Peyer's patch (tissue), 4 donors: ENCODE data around the gene C12orf57. TPM values are rescaled to one million over a fixed set of nuclear protein-coding genes. Genes with fewer than 3 reads are reported as not detected.

Experiments
- DNase-seq, 3 donors: peaks; one replicate each; pipeline ENCODE4 v3.0.0-alpha.2; 2017 to 2019
- H3K27ac ChIP-seq, 4 donors: fragments of 200-600 bp; sonication (generic); one replicate each; pipeline ENCODE4 v1.5.1; 2016 to 2019
- H3K27me3 ChIP-seq, 2 donors: fragments of 200-600 bp; sonication (generic); one replicate each; pipeline ENCODE4 v1.5.1; 2019
- H3K36me3 ChIP-seq, 3 donors: fragments of 200-600 bp; sonication (generic); one replicate each; pipeline ENCODE4 v1.5.1; 2016 to 2019
- H3K4me1 ChIP-seq, 4 donors: fragments of 200-600 bp; sonication (generic); one replicate each; pipeline ENCODE4 v1.5.1; 2016 to 2019
- H3K4me3 ChIP-seq, 4 donors: fragments of 200-600 bp; sonication (generic); 1 replicate in 3 of 4; 2 replicates in 1 of 4; pipeline ENCODE4 v1.5.1; 2016 to 2019; ENCODE audit warnings: mild to moderate bottlenecking in 1 of 4
- H3K9me3 ChIP-seq, 4 donors: fragments of 200-600 bp; sonication (generic); one replicate each; pipeline ENCODE4 v1.5.1; 2016 to 2019; ENCODE audit warnings: mild to moderate bottlenecking in 1 of 4
- POLR2A ChIP-seq, 2 donors: fragments of 450-650 bp; IDR thresholded peaks; one replicate each; pipeline ENCODE4 v1.5.1; 2017; ENCODE audit warnings: antibody characterized with exemption in 2 of 2, mild to moderate bottlenecking in 2 of 2, moderate library complexity in 2 of 2
- total RNA-seq, 4 donors: library from RNA; depleted of rRNA; stranded (reverse); fragments of >200 nt; gene quantifications; one replicate each; pipeline ENCODE4 v1.1.0, GENCODE V29; 2016
- TF ChIP-seq, protein P1 (sequence below), 6 experiments: fragments of 450-650 bp in 4 of 6; fragments of 200-600 bp in 2 of 6; sonication (generic) in 1 of 6; IDR thresholded peaks; one replicate each; pipeline ENCODE4 v1.5.1; 2017 to 2019; ENCODE audit warnings: antibody characterized with exemption in 6 of 6, mild to moderate bottlenecking in 3 of 6, moderate library complexity in 1 of 6

C12orf57 gene
- total RNA-seq, 4 donors from 2014 or later: 146 to 339 (median 156) TPM

DNA sequence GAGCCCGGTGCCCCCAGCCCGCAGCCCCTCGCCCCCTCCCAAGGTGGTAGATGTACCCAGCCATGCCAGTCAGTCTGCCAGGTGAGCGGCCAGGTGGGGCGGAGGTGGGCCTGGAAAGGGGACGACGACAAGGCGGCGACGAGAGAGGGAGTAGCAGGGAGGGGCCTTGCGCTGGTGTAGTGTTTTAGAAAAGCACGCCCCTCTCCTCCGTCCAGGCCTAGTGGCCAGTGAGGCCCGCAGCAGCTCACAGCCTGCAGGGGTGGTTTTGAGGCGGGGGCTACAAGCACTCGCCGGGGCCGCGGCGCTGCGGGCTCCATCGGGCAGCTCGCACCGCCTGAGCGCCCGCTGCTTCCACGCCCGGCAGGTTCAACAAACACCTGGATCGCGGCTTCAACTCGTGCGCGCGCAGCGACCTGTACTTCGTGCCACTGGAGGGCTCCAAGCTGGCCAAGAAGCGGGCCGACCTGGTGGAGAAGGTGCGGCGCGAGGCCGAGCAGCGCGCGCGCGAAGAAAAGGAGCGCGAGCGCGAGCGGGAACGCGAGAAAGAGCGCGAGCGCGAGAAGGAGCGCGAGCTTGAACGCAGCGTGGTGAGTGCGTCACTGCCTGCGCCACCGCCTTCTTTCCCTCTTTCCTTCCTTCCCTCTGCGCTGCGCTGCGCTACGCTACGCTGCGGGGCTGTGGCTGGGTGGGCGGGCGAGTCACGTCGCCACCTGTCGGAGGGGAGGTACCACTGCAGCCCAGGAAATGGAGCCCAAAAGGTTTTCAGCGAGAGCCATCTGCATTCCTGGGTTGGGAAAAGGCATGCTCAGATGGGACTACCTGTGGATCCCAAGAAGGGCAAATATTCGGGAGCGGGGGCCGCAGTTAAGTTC, 6.1 kb upstream of the C12orf57 start:
- no peaks in the 10 kb centered on the region for H3K27me3 ChIP-seq
- TF ChIP-seq, protein P1, sequence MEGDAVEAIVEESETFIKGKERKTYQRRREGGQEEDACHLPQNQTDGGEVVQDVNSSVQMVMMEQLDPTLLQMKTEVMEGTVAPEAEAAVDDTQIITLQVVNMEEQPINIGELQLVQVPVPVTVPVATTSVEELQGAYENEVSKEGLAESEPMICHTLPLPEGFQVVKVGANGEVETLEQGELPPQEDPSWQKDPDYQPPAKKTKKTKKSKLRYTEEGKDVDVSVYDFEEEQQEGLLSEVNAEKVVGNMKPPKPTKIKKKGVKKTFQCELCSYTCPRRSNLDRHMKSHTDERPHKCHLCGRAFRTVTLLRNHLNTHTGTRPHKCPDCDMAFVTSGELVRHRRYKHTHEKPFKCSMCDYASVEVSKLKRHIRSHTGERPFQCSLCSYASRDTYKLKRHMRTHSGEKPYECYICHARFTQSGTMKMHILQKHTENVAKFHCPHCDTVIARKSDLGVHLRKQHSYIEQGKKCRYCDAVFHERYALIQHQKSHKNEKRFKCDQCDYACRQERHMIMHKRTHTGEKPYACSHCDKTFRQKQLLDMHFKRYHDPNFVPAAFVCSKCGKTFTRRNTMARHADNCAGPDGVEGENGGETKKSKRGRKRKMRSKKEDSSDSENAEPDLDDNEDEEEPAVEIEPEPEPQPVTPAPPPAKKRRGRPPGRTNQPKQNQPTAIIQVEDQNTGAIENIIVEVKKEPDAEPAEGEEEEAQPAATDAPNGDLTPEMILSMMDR (IDR thresholded peaks at IDR 0.05): peak; percentile 95 to 99 (median 98)
- peak; percentile 77 to 84 for TF ChIP-seq POLR2A (IDR thresholded peaks at IDR 0.05)
- H3K9me3 ChIP-seq: no peaks in the 10 kb centered on the region
- H3K4me1 ChIP-seq: peaks cover 4 to 34% (median 12%) of the 10 kb centered on the region in 4 donors
- peak overlapping the region; percentile 90 to 99 (median 96) for H3K27ac ChIP-seq
- peaks cover 0 to 41% (median 0%) of the 10 kb centered on the region in 3 donors for H3K36me3 ChIP-seq
- DNase-seq: peak; percentile 87 to 97 (median 94)
- peak overlapping the region; percentile 63 to 86 (median 70) for H3K4me3 ChIP-seq

DNA sequence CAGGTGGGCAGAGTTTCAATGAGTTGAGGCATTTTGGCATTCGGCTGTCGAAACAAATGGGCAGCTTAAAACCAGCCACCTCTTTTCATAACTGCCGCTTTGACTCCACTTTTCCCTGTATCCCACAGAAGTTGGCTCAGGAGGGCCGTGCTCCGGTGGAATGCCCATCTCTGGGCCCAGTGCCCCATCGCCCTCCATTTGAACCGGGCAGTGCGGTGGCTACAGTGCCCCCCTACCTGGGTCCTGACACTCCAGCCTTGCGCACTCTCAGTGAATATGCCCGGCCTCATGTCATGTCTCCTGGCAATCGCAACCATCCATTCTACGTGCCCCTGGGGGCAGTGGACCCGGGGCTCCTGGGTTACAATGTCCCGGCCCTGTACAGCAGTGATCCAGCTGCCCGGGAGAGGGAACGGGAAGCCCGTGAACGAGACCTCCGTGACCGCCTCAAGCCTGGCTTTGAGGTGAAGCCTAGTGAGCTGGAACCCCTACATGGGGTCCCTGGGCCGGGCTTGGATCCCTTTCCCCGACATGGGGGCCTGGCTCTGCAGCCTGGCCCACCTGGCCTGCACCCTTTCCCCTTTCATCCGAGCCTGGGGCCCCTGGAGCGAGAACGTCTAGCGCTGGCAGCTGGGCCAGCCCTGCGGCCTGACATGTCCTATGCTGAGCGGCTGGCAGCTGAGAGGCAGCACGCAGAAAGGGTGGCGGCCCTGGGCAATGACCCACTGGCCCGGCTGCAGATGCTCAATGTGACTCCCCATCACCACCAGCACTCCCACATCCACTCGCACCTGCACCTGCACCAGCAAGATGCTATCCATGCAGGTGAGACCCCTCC, 5.2 kb upstream of the C12orf57 start:
- DNase-seq: peak in 1 of 3 donors; percentile 55
- TF ChIP-seq, protein P1 (IDR thresholded peaks at IDR 0.05): no peak
- TF ChIP-seq POLR2A (IDR thresholded peaks at IDR 0.05): no peak
- Histone ChIP-seq H3K36me3 (peaks cover 0 to 39% (median 0%) of the 10 kb centered on the region in 3 donors), H3K4me3 (peak overlapping the region in 3 of 4 donors; percentile 63 to 74 (median 67)), H3K27me3 (no peaks in the 10 kb centered on the region), H3K9me3 (no peaks in the 10 kb centered on the region), H3K27ac (peak overlapping the region in 3 of 4 donors; percentile 90 to 99 (median 95)), H3K4me1 (peaks cover 4 to 39% (median 12%) of the 10 kb centered on the region in 4 donors)

DNA sequence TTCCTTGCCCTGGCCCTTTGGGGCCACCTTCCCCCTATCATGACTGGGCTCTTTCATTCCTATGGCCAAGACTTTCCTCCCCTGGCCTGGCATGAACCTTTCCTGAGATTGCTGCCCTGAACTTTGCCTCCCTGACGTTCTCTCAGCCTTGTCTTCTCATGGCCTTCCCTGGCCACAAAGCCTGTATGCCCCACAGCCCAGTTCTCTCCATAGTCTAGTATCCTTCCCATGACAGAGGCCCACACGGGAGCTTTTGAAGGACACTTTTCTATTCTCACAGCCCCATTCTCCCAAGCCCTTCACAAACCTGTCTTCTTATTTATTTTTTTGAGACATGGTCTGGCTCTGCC, 4.7 kb upstream of the C12orf57 start:
- no peak for TF ChIP-seq POLR2A (IDR thresholded peaks at IDR 0.05)
- TF ChIP-seq, protein P1 (IDR thresholded peaks at IDR 0.05): no peak
- Histone ChIP-seq H3K27ac (peak overlapping the region in 2 of 4 donors; percentile 90 to 95), H3K9me3 (no peaks in the 10 kb centered on the region), H3K36me3 (peaks cover 0 to 33% (median 0%) of the 10 kb centered on the region in 3 donors), H3K27me3 (no peaks in the 10 kb centered on the region), H3K4me1 (peaks cover 4 to 35% (median 12%) of the 10 kb centered on the region in 4 donors), H3K4me3 (no peak overlapping the region)
- DNase-seq: no peak

DNA sequence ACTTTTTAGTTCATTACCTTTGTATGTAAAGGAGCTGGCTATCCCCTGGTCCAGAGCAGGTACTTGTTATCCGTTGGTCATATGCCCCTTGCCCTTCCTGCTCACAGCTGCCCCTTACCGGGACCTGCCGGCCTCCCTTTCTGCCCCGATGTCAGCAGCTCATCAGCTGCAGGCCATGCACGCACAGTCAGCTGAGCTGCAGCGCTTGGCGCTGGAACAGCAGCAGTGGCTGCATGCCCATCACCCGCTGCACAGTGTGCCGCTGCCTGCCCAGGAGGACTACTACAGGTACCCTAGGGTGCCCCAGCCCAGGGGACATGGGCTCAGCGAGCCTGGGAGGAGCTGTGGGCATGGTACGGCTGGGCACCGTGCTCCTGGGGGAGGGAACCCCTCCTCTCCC, 2.6 kb upstream of the C12orf57 start:
- Histone ChIP-seq H3K9me3 (no peaks in the 10 kb centered on the region), H3K4me3 (no peak overlapping the region), H3K27me3 (no peaks in the 10 kb centered on the region), H3K27ac (no peak overlapping the region), H3K36me3 (peaks cover 0 to 13% (median 0%) of the 10 kb centered on the region in 3 donors), H3K4me1 (peaks cover 13 to 44% (median 27%) of the 10 kb centered on the region in 4 donors)
- no peak for TF ChIP-seq POLR2A (IDR thresholded peaks at IDR 0.05)
- TF ChIP-seq, protein P1 (IDR thresholded peaks at IDR 0.05): no peak
- DNase-seq: peak in 1 of 3 donors; percentile 48

DNA sequence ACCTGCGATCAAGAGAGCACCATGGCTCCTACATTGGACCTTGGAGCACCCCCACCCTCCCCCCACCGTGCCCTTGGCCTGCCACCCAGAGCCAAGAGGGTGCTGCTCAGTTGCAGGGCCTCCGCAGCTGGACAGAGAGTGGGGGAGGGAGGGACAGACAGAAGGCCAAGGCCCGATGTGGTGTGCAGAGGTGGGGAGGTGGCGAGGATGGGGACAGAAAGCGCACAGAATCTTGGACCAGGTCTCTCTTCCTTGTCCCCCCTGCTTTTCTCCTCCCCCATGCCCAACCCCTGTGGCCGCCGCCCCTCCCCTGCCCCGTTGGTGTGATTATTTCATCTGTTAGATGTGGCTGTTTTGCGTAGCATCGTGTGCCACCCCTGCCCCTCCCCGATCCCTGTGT, 2.0 kb upstream of the C12orf57 start:
- peaks cover 0 to 13% (median 0%) of the 10 kb centered on the region in 3 donors for H3K36me3 ChIP-seq
- H3K9me3 ChIP-seq: no peaks in the 10 kb centered on the region
- H3K27ac ChIP-seq: no peak overlapping the region
- peaks cover 13 to 46% (median 27%) of the 10 kb centered on the region in 4 donors for H3K4me1 ChIP-seq
- no peak overlapping the region for H3K4me3 ChIP-seq
- TF ChIP-seq, protein P1 (IDR thresholded peaks at IDR 0.05): no peak
- no peak for TF ChIP-seq POLR2A (IDR thresholded peaks at IDR 0.05)
- no peaks in the 10 kb centered on the region for H3K27me3 ChIP-seq
- DNase-seq: no peak
